EH (cell line): ENCODE measurements around the gene TUBB4A.
A peak's percentile ranks its signal among the peaks of the same experiment; 100 is the strongest.
"Not testable (repeated sequence)": the region's sequence is repeated elsewhere in the genome, so short reads cannot be mapped to it uniquely, and the experiment has no call there.

Experiments used
- DNase-seq: peaks from one replicate; pipeline ENCODE4 v3.0.0-alpha.2; 2015; ENCODE audit warnings: low read depth

TUBB4A gene

DNA sequence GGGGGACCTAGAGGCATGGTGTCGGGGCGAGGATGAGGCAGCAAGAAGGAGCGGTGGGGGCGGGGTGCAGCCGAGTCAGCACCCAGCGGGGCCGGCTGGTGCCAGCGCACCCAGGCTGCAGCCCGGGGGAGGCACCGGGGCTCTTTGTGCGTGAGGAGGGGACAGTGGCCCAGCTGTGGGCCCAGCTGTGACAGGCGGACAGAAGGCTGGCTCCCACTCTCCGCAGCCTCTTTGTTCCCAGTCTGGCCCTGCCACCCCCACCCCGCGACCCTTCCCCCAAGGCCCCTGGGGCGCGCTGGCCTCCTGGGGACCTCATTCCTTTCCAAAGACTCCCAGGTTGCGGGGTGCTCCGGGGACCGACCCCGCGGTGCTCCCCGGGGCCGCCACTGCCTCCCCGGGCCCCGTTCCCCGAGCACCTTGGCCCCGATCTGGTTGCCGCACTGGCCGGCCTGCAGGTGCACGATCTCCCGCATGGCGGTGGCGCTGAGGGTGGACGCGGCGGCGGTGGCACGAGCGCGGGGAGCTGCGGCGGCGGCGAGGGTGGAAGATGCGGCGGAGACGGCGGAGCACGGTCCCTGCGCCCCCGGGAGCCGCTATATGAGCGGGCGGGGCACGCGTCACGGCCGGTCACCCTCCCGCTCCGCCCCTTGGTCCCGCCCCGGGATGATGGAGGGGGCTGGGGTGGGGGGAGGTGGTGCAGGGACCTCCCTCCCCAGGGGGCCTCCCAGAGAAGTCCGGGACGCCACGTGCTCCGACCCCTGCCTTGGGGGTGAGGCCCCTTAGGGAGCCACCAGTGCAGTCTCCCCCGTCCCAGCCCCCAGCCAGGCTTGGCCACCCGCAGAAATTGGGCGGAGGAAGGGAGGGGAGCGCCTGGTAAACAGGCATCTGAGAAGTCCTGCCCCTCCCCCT, at the start of gene TUBB4A:
TUBB4A (minus strand) TSS at position 570 of the 909 bp plus-strand sequence; CDS start at position 473, 97 bp downstream.
- no peak for DNase-seq

DNA sequence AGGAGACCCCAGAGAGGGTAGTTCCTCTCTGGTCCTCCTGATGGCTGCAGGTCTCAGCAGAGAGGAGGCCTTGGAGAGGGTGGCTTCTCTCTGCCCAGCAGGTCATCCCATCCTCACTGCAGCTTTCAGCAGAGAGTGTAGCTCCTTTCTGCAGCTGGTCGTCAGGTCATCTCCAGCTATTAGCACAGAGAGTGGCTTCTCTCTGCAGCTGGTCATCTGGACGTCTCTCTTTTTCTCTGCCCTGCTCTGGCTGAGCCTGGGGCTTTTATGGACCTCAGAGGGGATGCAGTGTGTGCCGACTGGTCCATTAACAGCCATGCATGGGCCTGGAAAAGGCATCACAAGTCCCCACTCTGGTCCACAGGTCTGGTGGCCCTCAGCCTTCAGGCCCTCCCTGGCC, 49.0 kb upstream of the TUBB4A start:
- DNase-seq, result no peak

DNA sequence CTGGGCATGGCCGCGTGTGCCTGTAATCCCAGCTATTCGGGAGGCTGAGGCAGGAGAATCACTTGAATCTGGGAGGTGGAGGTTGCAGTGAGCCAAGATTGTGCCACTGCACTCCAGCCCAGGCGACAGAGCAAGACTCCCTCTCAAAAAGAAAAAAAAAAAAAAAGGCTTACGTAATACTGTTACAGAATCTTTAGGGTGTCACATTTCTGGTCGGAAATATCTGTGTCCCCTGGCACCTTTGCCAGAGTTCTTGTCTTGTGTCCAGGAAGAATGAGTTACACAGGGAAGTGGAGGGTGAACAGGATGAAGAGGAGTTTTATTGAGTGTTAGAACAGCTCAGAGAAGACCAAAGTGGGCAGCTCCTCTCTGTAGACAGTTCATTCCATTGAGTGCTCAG, 48.6 kb upstream of the TUBB4A start:
- DNase-seq, result not testable (repeated sequence)

DNA sequence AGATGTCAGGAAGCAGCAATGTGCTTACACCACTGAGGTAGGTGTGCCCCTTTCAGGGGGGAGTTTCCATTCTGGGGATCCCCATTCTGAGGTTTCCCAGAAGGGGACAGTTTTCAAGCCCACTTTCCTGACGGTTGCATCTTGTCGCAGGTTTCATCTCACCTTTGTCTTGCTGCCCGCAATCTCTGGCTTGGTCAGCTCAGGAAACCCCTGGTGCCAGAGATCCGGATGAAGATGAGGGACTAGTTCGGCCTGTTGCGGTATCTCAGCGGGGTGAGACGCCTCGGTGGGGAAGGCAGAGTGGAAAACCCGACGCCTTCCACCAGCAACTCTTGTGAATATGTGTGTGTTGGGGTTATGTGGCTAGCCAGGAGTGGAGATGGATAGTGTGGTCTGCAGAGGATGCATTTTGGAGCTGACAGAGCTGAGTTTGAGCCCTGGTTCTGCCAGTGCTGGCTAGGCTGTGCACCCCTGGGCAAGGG, 41.8 kb upstream of the TUBB4A start:
- DNase-seq, result no peak

DNA sequence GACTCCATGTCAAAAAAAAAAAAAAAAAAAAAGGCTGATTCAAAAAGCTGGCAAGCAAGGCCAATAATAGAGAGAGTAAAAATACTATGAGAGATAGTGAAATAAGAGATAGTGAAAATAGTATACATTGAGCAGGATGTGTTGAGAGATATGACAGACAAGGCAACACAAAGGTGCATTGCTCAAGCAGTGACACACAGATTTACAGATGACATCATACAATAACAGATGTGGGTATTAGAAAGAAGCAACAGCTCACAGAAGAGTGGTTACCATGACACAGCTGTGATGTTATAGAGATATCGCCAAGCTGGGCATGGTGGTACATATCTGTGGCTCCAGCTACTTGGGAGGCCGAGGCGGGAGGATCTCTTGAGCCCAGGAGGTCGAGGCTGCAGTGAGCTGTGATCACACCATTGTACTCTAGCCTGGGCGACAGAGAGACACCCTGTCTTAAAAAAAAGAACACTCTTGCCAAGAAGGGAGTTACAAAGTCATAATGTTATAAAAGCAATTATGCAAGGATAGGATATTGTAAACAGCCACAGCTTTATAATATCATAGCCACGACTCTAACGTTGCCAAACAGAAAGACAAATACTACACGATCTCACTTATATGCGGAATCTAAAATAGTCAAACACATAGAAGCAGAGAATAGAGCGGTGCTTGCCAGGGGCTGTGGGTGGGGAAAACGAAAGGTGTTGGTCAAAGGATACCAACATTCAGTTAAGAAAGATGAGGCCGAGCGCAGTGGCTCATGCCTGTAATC, 39.0 kb upstream of the TUBB4A start:
- no peak for DNase-seq

DNA sequence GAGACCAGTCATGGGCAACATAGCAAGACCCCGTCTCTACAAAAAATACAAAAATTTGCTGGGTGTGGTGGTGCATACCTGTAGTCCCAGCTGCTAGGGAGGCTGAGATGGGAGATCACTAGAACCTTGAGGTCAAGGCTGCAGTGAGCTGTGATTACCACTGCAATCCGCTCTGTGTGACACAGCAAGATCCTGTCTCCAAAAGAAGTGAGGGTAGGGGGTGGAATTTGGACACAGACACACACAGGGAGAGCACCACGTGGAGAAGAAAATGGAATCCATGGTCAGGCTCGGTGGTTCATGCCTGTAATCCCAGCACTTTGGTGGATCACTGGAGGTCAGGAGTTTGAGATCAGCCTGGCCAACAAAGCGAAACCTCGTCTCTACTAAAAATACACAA, 37.4 kb upstream of the TUBB4A start:
- no peak for DNase-seq

DNA sequence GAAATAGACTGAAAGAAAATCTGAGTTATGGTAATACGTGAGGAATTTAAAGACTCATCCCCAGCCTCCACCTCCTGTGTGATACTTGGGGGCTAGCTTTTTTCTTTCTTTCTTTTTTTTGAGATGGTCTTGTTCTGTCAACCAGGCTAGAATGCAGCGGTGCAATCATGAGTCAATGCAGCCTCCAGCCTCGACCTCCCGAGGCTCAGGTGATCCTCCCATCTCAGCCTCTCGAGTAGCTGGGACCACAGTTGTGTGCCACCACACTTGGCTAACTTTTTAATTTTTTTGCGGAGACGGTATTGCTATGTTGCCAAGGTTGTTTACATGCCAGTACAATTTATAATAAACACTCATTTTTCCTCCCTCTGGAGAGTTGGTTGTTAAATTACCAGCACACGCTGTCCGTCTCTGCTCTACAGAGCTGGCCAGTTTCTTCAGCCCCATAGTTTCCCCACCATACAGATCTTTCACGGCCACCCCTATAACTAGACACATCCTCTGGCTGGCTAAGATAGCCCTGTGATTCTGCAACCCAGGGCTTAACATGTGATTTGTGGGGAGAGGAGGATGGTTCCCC, 33.5 kb upstream of the TUBB4A start:
- no peak for DNase-seq

DNA sequence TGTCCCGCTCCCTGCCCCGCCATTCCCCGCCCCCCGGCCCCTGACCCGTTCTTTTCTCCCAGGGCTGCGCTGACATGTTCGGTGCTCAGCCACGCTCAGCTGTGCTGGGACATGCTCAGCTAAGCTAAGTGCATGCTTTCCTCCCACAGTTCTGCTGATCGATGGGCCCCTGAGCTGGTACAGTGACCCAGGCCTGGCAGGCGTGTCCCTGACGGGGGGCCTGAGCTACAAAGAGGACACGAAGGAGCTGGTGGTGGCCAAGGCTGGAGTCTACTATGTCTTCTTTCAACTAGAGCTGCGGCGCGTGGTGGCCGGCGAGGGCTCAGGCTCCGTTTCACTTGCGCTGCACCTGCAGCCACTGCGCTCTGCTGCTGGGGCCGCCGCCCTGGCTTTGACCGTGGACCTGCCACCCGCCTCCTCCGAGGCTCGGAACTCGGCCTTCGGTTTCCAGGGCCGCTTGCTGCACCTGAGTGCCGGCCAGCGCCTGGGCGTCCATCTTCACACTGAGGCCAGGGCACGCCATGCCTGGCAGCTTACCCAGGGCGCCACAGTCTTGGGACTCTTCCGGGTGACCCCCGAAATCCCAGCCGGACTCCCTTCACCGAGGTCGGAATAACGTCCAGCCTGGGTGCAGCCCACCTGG, 32.5 kb upstream of the TUBB4A start:
- DNase-seq, result no peak

DNA sequence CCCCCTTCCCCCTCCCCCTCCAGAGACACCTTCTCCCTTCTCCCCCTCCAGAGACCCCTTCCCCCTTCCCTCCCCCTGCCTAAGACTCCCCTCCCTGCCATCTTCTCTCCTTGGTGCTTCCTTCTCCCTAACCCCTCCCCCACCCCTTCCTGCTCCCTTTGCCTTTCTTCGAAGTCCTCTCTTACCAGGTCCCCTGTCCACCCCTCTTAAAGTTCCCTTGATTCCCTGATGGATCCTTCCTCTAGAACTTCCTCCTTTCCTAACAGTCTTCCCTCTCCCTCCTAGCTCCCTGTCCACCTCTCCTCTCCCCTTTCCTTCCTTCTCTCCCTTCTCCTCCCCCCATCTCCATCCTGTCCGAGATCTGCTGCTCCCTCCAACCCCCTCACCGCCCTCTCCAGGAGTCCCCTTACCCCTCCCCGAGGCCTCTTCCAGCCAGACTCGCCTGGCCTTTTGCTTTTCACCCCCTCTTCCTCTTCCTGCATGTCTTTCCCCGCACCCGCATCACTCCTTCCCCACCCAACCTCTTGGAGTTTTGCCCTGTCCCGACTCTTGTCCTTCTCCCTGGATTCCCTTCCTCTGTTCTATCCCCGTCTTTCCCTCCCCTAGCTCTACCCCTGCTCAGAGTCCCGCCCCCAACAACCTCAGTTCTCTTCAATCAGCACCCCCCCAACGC, 31.8 kb upstream of the TUBB4A start:
- DNase-seq, result no peak

DNA sequence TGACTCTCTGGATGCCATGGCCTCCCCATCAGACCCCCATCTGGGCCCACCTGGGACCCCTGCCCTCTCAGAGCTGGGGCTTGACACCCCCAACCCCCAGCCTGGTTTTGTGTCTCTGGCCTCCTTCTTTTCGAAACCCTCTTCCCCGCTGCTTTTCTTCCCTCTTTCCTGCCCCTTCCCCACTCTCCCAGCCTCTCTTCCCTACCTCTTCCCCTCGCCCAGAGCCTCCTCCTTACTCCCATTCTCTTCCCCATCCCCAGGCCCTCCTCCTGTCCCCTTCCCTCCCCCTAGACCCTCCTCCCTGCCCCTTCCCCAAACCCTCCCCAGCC, 30.9 kb upstream of the TUBB4A start:
- DNase-seq, result no peak

DNA sequence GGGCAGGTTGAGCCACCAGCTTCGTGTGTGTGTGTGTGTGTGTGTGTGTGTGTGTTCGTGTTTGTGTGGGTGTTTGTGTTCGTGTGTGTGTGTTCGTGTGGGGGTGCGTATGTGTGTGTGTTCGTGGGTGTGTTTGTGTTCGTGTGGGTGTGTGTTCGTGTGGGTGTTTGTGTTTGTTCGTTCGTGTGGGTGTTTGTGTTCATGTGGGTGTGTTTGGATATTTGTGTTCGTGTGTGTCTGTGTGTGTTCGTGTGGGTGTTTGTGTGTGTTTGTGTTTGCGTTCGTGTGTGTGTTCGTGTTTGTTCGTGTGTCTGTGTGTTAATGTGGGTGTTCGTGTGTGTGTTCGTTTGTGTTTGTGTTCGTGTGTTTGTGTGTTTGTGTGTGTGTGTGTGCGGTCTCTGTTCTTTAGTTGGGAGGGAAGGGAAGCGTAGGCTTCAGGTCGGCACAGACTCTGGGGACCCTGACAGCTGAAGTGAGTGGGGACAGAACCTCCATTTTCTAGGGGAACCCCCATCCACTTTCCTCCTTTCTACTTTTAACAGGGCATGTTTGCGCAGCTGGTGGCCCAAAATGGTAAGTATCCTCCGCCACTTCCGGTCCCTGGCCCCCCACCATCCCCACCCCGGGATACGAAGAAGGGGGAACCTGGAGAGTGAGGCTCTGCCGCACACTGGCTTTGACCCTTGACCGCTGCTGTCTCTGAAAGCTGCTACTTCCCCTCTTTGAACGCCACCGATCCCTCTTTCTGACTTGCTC, 30.3 kb upstream of the TUBB4A start:
- DNase-seq, result no peak

DNA sequence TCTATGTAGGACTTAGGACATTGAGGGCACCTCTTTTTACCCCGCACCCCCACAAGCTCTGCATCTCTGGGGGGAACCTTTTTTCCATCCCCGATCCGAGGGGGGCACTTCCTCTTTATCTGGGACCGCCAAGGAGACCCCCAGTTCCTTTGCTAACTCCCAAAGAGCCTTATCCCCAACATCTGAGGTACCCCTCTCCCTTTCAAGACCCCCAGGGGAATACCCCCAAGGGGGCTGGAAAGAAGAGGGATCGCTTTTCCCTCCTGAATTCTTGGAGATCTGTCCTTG, 29.8 kb upstream of the TUBB4A start:
- no peak for DNase-seq

DNA sequence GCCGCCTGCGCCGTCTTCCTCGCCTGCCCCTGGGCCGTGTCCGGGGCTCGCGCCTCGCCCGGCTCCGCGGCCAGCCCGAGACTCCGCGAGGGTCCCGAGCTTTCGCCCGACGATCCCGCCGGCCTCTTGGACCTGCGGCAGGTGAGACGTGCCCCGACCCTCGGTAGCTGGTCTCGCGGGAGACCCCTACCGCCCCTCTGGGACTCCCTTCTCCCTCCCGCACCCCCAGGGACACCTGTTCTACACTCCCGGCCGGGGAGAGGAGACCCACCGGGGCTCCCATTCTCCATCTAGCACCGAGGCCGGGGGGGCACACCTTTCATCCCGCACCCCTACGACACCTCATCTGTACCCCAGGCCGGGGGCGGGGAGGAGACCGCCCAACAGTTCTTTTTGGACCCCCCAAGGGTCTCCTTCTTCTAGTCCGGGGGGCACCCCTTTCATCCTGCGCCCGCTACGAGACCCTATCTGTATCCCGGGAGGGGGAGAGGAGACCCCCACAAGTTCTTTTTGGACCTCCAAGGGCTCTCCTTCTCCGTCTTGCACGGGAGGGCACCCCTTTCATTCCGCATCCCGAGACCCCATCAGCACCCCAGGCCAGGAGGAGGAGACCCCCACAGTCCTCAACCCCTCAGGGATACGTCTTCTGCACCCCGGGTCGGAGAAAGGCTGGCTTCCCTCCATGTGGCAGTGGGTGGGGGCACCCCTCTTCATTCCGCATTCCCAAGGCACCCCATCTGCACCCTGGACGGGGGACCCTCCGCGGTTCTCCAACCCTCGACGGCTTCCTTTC, 29.2 kb upstream of the TUBB4A start:
- no peak for DNase-seq

DNA sequence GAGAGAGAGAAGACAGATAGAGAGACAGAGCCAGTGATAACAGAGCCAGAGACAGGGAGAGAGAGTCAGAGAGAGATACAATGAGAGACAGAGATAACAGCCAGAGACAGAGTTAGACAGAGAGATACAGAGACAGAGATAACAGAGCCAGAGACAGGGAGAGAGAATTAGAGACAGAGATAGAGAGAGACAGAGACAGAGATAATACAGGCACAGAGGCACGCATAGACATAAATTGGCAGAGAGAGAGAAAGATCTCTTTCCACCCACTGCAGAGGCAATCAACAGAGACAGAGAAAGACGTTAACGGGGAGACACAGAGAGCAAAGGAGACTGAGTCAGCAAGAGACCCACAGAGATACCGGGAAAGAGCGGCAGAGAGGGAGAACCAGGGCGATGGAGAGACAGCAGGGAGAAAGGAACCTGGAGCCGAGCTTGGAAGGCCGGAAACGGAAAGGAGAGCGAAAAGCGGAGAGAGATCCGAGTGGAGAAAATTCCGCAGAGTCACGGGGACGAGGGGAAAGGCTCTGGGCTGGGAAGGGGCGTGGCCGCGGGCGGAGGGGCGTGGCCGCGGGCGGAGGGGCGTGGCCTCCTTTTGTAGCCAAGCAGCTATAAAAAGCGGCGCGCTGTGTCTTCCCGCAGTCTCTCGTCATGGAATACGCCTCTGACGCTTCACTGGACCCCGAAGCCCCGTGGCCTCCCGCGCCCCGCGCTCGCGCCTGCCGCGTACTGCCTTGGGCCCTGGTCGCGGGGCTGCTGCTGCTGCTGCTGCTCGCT, 28.5 kb upstream of the TUBB4A start, which contains the start of gene TNFSF9:
TNFSF9 (plus strand) TSS at position 641 of the 777 bp plus-strand sequence; CDS start at position 652, 11 bp downstream.
- DNase-seq, result peak; percentile 86

DNA sequence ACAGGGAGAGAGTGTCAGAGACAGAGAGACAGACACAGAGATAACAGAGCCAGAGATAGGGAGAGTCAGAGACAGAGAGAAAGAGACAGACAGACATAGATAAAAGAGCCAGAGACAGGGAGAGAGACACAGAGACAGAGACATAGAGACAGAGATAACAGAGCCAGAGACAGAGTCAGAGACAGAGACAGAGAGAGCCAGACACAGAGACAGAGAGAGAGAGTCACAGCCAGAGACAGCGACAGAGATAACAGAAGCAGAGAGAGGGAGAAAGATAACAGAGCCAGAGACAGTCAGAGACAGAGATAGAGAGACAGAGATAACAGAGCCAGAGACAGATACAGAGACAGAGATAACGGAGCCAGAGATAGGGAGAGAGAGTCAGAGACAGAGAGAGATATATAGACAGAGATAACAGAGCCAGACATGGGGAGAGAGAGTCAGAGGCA, 27.9 kb upstream of the TUBB4A start:
- no peak for DNase-seq

DNA sequence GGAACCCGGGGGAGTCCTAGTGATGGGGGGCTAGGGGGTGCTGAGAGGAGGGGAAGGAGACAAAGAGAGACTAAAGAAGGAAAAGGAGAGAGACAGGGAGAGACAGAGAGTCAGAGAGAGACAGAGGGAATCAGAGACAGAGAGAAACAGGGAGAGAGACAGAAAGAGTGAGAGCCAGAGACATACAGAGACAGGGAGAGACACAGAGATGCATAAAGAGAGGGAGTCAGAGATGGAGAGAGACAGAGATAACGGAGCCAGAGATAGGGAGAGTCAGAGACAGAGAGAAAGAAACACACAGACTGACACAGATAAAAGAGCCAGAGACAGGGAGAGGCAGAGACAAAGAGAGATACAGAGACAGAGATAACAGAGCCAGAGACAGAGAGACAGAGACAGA, 27.2 kb upstream of the TUBB4A start:
- no peak for DNase-seq

DNA sequence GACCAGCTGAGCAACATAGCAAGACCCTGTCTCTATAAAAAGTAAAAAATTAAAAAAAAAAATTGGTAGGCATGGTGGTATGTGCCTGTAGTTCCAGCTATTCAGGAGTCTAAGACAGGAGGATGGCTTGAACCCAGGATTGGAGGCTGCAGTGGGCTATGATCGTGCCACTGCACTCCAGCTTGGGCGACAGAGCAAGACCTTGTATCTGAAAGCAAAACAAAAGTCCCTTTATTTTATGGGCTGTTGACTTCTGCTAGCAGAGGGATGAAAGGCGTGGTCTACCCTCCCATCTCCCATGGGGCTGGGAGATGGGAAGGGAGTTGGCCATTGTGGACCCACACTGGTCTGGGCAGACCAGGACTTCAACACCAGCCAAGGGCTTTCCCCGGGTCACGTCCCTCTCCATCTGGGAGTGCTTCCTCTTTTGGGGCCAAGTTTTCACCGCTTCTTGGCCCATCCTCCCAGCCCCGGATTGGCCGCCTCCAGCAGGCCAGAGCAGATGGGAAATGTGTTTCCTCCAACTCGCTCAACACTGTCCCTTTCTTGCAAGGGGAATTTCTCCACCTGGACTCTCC, 26.5 kb upstream of the TUBB4A start:
- no peak for DNase-seq

DNA sequence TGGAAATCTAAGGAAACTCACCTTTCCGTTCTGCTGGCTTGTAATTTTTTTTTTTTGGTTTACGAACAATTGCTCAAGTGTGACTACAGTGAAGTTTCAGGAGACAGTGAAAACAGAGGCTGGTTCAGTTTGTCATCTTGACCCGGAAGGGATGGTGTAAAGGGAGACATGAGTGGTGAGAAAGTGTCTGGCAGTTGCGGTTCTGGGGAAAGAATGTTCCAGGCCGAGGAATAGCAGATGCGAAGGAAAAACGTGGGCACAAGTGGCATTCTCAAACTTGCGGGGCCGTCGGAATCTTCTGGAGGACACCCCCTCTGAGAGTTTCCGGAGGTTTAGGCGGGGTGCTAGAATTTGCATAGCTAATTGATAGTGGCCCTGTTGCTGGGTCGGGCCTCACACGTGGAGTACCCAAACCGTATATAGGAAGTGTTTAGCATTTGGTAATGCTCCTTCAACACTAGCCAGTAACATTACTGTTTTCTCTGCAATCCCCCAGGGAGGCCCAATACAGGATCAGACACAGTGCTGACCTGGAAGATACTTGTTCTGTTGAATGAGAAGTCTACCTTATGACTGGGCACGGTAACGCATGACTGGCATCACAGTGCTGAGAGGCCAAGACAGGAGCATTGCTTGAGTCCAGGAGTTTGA, 25.9 kb upstream of the TUBB4A start:
- no peak for DNase-seq

DNA sequence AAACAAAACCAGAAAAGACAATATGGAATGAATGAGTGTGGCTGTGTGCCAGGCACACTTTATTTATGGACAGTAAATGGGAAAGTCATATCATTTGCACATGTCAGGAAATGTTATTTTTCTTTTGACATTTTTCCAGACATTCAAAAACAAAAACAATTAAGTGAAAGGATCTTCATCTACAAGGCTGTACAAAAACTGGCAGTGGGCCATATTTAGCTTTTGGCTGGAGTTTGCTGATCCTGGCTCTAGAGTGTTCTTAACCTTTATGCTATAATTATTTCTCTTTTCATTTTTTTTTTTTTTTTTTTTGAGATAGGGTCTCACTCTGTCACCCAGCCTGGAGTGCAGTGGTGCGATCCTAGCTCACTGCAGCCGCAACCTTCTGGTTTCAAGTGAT, 22.2 kb upstream of the TUBB4A start:
- no peak for DNase-seq
